ENCODE measurements around the gene CDSN. TPM values are rescaled to one million over a fixed set of nuclear protein-coding genes. Genes with fewer than 3 reads are reported as not detected.

Gene CDSN
- total and polyA plus RNA-seq, 2 of the 8 experiments (the other 6 are each of a cell fraction or from before 2014, with no cell fraction given): not detected

DNA sequence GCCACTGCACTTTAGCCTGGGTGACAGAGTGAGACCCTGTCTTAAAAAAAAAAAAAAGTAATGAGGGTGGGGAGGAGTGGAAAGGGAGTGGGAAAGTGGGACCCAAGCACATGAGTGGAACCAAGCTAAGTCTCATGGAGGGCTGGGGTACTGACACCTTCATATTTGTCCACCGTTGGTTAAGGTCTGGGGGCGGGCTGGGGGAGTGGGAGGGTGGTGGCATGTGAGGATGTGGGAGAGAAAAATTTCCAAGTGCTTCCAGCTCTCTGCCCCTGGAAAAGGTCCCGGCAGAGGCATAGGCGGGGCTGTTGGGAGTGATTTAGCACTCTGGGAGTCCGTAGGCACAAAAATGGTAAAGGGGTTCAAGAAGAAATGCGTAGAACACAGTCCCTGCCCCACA lies 12.6 kb upstream of the CDSN start:
- no peak overlapping the region for H3K14ac ChIP-seq (ENCODE audit: insufficient read length)
- no peaks in the 10 kb centered on the region for H4K20me1 ChIP-seq (replicated peaks in 1 of 2; ENCODE audit: control insufficient read depth in 1 of 2, insufficient read depth in 2 of 2, low read length in 2 of 2)
- DNase-seq (ENCODE audit: low read depth in 1 of 2, low spot score in 2 of 2) (no peak), FAIRE-seq (no peak)
- H3K9ac ChIP-seq (replicated peaks in 1 of 4; ENCODE audit: extremely low read depth in 1 of 4, low read depth in 3 of 4, low read length in 3 of 4): no peak overlapping the region
- H3K4ac ChIP-seq (replicated peaks; ENCODE audit: insufficient read length, low read depth, low read length): no peak overlapping the region
- H3K79me2 ChIP-seq (ENCODE audit: control insufficient read depth in 1 of 2, insufficient read depth in 2 of 2, low read length in 2 of 2): no peaks in the 10 kb centered on the region
- no peak overlapping the region for H4K8ac ChIP-seq (ENCODE audit: extremely low read depth, insufficient read depth, low read length)
- H2BK20ac ChIP-seq (ENCODE audit: low read length): no peak overlapping the region
- H3K36me3 ChIP-seq (ENCODE audit: control insufficient read depth in 2 of 4, insufficient read depth in 4 of 4, low read length in 3 of 4): no peaks in the 10 kb centered on the region
- H3K4me1 ChIP-seq (replicated peaks in 1 of 4; ENCODE audit: control insufficient read depth in 3 of 4, insufficient read depth in 4 of 4, low read length in 3 of 4): peaks cover 1 to 5% (median 3%) of the 10 kb centered on the region in 4 experiments; a peak in 5 of 7 replicates
- ChIA-PET POLR2A (ENCODE audit: partially characterized antibody) (interaction anchor here (68.5 kb wide), 1 partner anchor 36 kb away, joined by 2251 read pairs; the partner anchor contains the start of genes CCHCR1, POU5F1, PSORS1C2 and TCF19), CTCF (ENCODE audit: partially characterized antibody) (interaction anchor here (0.6 to 16.4 kb wide), 16 partner anchors 3 to 302 kb away, joined by 3 to 187 read pairs (median 4); partner anchors contain the start of genes C6orf15, CCHCR1, POU5F1 and PSORS1C1)
- H2AK5ac ChIP-seq (ENCODE audit: low read depth, low read length): no peak overlapping the region
- no peak overlapping the region for H2BK5ac ChIP-seq (ENCODE audit: low read depth, low read length)
- H3K56ac ChIP-seq (replicated peaks; ENCODE audit: insufficient read length, low read depth, low read length): no peak overlapping the region
- no peak overlapping the region for H2BK120ac ChIP-seq (replicated peaks; ENCODE audit: low read depth, low read length)
- no peaks in the 10 kb centered on the region for H3K23me2 ChIP-seq (ENCODE audit: low read depth, low read length)
- H3K79me1 ChIP-seq (ENCODE audit: low read depth, low read length): no peaks in the 10 kb centered on the region
- H4K91ac ChIP-seq (replicated peaks; ENCODE audit: insufficient read length, low read length): no peak overlapping the region
- no peak overlapping the region for H3K18ac ChIP-seq (ENCODE audit: extremely low read depth, low read length)
- no peak overlapping the region for H2AFZ ChIP-seq (ENCODE audit: low read length)
- H3K27ac ChIP-seq (ENCODE audit: low read depth, low read length): no peak overlapping the region
- H2BK12ac ChIP-seq (ENCODE audit: low read depth, low read length): 0 out of 2 replicates have a peak overlapping the region, but pooled peaks have one; percentile 27
- H3K27me3 ChIP-seq (replicated peaks in 1 of 4; ENCODE audit: control insufficient read depth in 3 of 4, extremely low read depth in 1 of 4, insufficient read depth in 3 of 4, low read length in 3 of 4): no peaks in the 10 kb centered on the region
- no peak overlapping the region for H3K4me2 ChIP-seq (ENCODE audit: insufficient read depth in 1 of 2, low read depth in 2 of 2, low read length in 2 of 2)
- H3K23ac ChIP-seq (ENCODE audit: insufficient read length): no peak overlapping the region
- WGBS, 2 experiments (ENCODE audit: extremely low coverage in 1 of 2, insufficient coverage in 1 of 2, insufficient read length in 1 of 2, insufficient replicate concordance in 2 of 2, low coverage in 1 of 2, low lambda C conversion rate in 2 of 2, missing lambda C conversion rate in 1 of 2): 81% methylated on average over 6 of the region's 6 CpGs; no CpG with 5 or more reads in 1 of the 2 experiments
- no peak overlapping the region for H2BK15ac ChIP-seq (ENCODE audit: low read length)
- no peaks in the 10 kb centered on the region for H3K9me3 ChIP-seq (ENCODE audit: insufficient read depth in 2 of 2, low read depth in 1 of 2, low read length in 1 of 2)
- no peak overlapping the region for H4K5ac ChIP-seq (ENCODE audit: insufficient read length, low read depth, low read length)
- H3K4me3 ChIP-seq (ENCODE audit: extremely low read depth in 1 of 4, insufficient read depth in 2 of 4, low read depth in 3 of 4, low read length in 4 of 4): no peak overlapping the region
- TF ChIP-seq MAX (IDR thresholded peaks at IDR 0.05): no peak
- no peak for TF ChIP-seq GABPA (IDR thresholded peaks at IDR 0.05; ENCODE audit: borderline replicate concordance, insufficient read depth, low read length)
- TF ChIP-seq, protein P1, sequence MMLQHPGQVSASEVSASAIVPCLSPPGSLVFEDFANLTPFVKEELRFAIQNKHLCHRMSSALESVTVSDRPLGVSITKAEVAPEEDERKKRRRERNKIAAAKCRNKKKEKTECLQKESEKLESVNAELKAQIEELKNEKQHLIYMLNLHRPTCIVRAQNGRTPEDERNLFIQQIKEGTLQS (IDR thresholded peaks at IDR 0.05; ENCODE audit: insufficient read depth, low read depth, low read length): no peak
- TF ChIP-seq, protein P2, sequence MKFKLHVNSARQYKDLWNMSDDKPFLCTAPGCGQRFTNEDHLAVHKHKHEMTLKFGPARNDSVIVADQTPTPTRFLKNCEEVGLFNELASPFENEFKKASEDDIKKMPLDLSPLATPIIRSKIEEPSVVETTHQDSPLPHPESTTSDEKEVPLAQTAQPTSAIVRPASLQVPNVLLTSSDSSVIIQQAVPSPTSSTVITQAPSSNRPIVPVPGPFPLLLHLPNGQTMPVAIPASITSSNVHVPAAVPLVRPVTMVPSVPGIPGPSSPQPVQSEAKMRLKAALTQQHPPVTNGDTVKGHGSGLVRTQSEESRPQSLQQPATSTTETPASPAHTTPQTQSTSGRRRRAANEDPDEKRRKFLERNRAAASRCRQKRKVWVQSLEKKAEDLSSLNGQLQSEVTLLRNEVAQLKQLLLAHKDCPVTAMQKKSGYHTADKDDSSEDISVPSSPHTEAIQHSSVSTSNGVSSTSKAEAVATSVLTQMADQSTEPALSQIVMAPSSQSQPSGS (IDR thresholded peaks at IDR 0.05; ENCODE audit: low read length): no peak
- no peak for TF ChIP-seq SP1 (IDR thresholded peaks at IDR 0.05; ENCODE audit: low read depth, low read length)
- TF ChIP-seq GTF2F1 (IDR thresholded peaks at IDR 0.05; ENCODE audit: borderline replicate concordance, low read depth, low read length): no peak
- no peak for TF ChIP-seq KDM1A (IDR thresholded peaks at IDR 0.05; ENCODE audit: borderline replicate concordance, low read length)
- no peak for TF ChIP-seq RFX5 (IDR thresholded peaks at IDR 0.05; ENCODE audit: borderline replicate concordance, low read depth, low read length)
- no peak for TF ChIP-seq KDM4A (IDR thresholded peaks at IDR 0.05; ENCODE audit: low read depth, low read length, severe bottlenecking)
- TF ChIP-seq ZNF274 (IDR thresholded peaks at IDR 0.05; ENCODE audit: borderline replicate concordance, extremely low read depth, low read length): no peak

Measured in H1 (cell line).